ENCODE measurements around the gene SSBP3.

Gene SSBP3

DNA sequence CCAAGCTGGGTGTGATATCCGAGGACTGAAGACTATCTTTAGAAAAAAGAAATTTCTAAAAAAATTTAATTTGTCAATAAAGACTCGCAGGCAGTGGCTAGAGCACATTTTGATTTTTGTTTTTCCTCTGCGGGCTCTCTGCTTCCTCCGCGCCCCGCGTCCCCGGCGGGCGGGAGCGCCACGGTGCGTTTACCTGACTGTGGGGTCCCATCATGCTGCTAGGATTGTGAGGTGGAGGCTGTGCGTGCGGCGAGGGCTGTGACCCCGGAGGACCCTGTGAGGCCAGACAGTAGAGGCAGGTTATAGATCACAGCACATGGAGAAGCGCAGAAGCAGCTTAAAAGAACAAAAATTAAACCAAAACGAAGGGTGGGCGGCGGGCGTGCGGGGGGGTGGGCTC is 148.3 kb downstream of the SSBP3 start:
- DNase-seq (ENCODE audit: low spot score), result no peak
- TF ChIP-seq, protein P1, sequence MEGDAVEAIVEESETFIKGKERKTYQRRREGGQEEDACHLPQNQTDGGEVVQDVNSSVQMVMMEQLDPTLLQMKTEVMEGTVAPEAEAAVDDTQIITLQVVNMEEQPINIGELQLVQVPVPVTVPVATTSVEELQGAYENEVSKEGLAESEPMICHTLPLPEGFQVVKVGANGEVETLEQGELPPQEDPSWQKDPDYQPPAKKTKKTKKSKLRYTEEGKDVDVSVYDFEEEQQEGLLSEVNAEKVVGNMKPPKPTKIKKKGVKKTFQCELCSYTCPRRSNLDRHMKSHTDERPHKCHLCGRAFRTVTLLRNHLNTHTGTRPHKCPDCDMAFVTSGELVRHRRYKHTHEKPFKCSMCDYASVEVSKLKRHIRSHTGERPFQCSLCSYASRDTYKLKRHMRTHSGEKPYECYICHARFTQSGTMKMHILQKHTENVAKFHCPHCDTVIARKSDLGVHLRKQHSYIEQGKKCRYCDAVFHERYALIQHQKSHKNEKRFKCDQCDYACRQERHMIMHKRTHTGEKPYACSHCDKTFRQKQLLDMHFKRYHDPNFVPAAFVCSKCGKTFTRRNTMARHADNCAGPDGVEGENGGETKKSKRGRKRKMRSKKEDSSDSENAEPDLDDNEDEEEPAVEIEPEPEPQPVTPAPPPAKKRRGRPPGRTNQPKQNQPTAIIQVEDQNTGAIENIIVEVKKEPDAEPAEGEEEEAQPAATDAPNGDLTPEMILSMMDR (IDR thresholded peaks at IDR 0.05; ENCODE audit: extremely low read depth, insufficient read depth, missing control alignments), result no peak
- in situ Hi-C loops (cut with MboI; ENCODE audit: low pct_unique_long_range_greater_than_20kb, low sequenced_read_pairs, unreplicated experiment), result no loop called here

DNA sequence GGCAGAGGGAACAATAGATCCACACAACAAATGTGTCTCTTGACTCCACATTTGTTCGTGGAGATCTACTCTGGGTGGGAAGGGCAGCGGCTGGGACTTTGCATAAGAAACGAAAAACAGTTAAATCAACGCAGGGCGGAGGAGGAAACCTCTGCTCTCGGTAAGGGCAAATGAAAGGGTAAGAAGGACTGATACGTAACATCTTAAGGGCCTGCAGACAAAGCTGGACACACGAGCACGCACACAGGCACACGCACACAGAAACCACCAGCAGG is 148.9 kb downstream of the SSBP3 start:
- no peak for DNase-seq (ENCODE audit: low spot score)
- TF ChIP-seq, protein P1 (IDR thresholded peaks at IDR 0.05; ENCODE audit: extremely low read depth, insufficient read depth, missing control alignments), result no peak
- in situ Hi-C loops (cut with MboI; ENCODE audit: low pct_unique_long_range_greater_than_20kb, low sequenced_read_pairs, unreplicated experiment), result no loop called here

DNA sequence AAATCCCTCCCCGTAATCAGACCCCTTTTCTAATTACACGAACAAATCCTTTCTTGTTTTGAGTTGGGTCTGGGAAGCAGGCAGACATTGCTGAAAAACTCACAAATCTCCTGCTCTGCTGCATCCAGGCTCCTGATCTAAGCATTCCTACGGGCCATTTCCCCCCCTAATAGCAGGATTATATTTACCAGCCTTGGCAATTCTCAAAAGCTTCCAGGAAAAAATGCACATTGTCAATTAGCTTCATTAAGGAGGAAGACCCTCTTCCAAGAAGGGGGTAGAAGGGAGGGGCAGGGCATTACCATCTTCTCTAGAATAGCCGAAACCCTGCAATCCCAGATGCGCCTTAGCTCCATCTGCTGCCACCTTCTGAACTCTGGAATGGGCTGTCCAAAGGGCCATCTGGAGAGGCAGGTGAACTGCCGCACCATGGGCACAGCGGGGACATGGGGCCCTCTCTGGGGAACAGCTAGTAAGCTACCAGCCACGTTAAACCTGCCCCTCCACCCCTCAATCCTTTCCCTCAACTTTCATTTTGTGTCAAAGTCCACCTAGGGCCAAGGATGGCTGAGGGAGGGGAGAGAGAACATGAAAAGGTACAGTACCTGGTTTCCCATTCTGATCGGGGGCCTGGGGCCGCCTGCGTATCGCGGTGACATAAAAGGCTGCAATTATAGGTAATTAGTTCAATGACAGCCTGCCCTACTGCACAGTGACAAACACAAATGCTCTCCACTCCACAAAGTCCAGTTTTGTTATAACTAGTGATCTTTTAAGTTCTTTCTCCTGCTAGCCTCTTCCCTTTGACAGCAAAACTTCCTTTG is 149.5 kb downstream of the SSBP3 start:
- in situ Hi-C loops (cut with MboI; ENCODE audit: low pct_unique_long_range_greater_than_20kb, low sequenced_read_pairs, unreplicated experiment), result no loop called here
- TF ChIP-seq, protein P1 (IDR thresholded peaks at IDR 0.05; ENCODE audit: extremely low read depth, insufficient read depth, missing control alignments), result no peak
- DNase-seq (ENCODE audit: low spot score), result no peak

DNA sequence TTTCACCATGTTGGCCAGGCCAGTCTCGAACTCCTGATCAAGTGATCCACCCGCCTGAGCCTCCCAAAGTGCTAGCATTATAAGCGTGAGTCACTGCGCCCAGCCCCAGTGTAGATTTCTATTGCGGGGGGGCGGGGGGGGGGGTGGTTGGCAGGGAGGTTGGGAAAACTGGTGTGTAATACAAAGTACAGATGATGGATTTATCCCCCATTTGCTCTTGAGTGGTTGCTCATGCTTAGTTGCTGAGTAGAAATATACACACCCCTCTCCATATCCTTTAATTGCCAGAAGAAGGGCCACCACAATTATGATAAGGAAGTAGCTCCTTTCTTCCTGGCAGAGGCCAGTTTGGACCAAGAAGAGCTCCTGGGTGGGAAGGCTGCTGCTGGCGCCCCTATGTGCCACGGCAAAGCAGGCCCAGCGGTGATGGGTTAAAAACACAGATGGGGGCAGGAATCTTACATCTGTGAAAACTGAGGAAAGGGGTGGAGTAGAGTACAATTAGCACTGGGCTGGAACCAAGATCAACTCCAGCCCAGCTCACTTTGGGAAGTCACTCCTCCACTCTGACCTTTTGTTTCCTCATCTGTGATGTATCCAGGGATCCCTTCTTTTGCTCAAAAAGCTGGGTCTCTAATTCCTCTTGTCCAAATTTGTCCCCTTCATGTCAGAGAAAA is 151.0 kb downstream of the SSBP3 start:
- DNase-seq (ENCODE audit: low spot score), result no peak
- in situ Hi-C loops (cut with MboI; ENCODE audit: low pct_unique_long_range_greater_than_20kb, low sequenced_read_pairs, unreplicated experiment), result no loop called here
- TF ChIP-seq, protein P1 (IDR thresholded peaks at IDR 0.05; ENCODE audit: extremely low read depth, insufficient read depth, missing control alignments), result no peak

DNA sequence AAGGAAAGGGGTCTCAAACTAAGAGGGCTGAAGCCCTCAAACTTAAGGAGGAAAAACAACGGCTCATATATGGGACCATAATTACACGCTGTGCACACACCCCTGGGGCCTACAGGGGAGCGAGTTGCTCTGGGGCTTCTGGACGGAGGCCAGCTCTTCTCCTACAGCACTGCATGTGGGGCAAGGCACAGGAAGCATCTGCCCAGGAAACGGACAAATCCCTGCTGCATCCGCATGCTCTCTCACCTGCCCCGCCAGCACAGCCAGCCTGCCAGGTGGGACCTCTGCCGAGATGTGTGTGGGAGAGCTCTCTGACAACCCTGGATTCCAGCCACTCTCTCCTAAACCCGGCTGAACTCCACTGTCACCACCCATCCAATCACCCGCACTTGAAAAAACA is 152.1 kb downstream of the SSBP3 start:
- TF ChIP-seq, protein P1 (IDR thresholded peaks at IDR 0.05; ENCODE audit: extremely low read depth, insufficient read depth, missing control alignments), result no peak
- no peak for DNase-seq (ENCODE audit: low spot score)
- in situ Hi-C loops (cut with MboI; ENCODE audit: low pct_unique_long_range_greater_than_20kb, low sequenced_read_pairs, unreplicated experiment), result no loop called here

DNA sequence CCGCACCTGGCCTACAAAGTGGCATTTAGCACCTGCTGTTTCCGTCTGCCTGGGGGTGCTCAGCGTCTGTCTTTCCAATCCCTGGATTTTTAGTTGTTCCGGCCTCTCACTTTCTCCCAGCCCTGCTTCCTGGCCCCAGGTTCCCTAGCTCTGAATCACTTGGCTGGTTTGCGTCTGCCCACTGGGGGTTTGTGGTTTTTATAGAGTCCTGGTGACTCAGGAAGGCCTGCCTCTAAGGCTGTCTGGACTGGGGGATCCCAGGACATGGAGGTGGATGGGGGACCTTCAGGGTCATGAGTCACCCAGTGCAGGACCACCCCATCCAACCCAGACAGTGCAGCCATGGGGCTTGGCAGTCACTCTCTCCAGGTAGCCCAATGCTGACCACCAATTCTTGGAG is 152.7 kb downstream of the SSBP3 start:
- DNase-seq (ENCODE audit: low spot score), result no peak
- in situ Hi-C loops (cut with MboI; ENCODE audit: low pct_unique_long_range_greater_than_20kb, low sequenced_read_pairs, unreplicated experiment), result no loop called here
- TF ChIP-seq, protein P1 (IDR thresholded peaks at IDR 0.05; ENCODE audit: extremely low read depth, insufficient read depth, missing control alignments), result no peak

Measured in GM13977 (cell line).